MCF 10A (cell line): ENCODE data around the gene FAM111B. TPM values are rescaled to one million over a fixed set of nuclear protein-coding genes. Genes with fewer than 3 reads are reported as not detected.
"Not testable (repeated sequence)": the region's sequence is repeated elsewhere in the genome, so short reads cannot be mapped to it uniquely, and the experiment has no call there.

Source experiments
- BruUV-seq: library from RNA; stranded (reverse); fragments of 400-500 nt; replicated peaks from 2 replicates; lab custom pipeline; 2021; lab: Mats Ljungman, UMichigan
- CTCF ChIA-PET: fragments of 300-600 bp; sonication (Branson Sonifier 250); formaldehyde crosslinking; extraction: SDS; loops from one replicate; lab custom pipeline; 2021; ENCODE audit warnings: antibody characterized with exemption, inconsistent platforms; lab: Yijun Ruan, JAX
- POLR2A ChIA-PET: fragments of 300-600, 350-650 bp; sonication (Branson Sonifier 250); formaldehyde crosslinking; extraction: SDS; loops from one replicate; lab custom pipeline; 2020; ENCODE audit warnings: antibody characterized with exemption, inconsistent platforms; lab: Yijun Ruan, JAX
- DNase-seq: peaks from one replicate; pipeline ENCODE4 v3.0.0-alpha.2; 2018; ENCODE audit not compliant: unreplicated experiment
- H3K27ac Mint-ChIP-seq: one replicate; pipeline ENCODE4 v1.8.0; 2022; ENCODE audit warnings: mild to moderate bottlenecking, low read depth, mixed read lengths; ENCODE audit not compliant: unreplicated experiment
- H3K27me3 Mint-ChIP-seq: one replicate; pipeline ENCODE4 v1.8.0; 2022; ENCODE audit warnings: mixed read lengths; ENCODE audit not compliant: insufficient read depth, unreplicated experiment
- H3K36me3 Mint-ChIP-seq: one replicate; pipeline ENCODE4 v1.8.0; 2022; ENCODE audit warnings: mild to moderate bottlenecking, moderate library complexity, mixed read lengths; ENCODE audit not compliant: insufficient read depth, unreplicated experiment
- H3K4me1 Mint-ChIP-seq: one replicate; pipeline ENCODE4 v1.8.0; 2022; ENCODE audit warnings: mixed read lengths; ENCODE audit not compliant: insufficient read depth, unreplicated experiment
- H3K4me3 Mint-ChIP-seq: one replicate; pipeline ENCODE4 v1.8.0; 2022; ENCODE audit warnings: mild to moderate bottlenecking, moderate library complexity, mixed read lengths; ENCODE audit not compliant: unreplicated experiment
- H3K9me3 Mint-ChIP-seq: one replicate; pipeline ENCODE4 v1.8.0; 2022; ENCODE audit warnings: mixed read lengths; ENCODE audit not compliant: unreplicated experiment
- CTCF ChIP-seq: fragments of 200-600 bp; IDR thresholded peaks from one replicate; pipeline ENCODE4 v1.8.0; 2022; ENCODE audit warnings: antibody characterized with exemption, mild to moderate bottlenecking; ENCODE audit not compliant: unreplicated experiment
- intact Hi-C: fragments of 100-400 bp; cut with micrococcal nuclease; formaldehyde crosslinking; loops from 2 replicates; pipeline ENCODE4 v1.14.1; 2022
- total RNA-seq: library from RNA; stranded (reverse); gene quantifications from 2 replicates; pipeline ENCODE4 v1.2.3, GENCODE V29; 2022

FAM111B gene
- total RNA-seq, 1 experiment from 2014 or later: 1.6 TPM

- no peak for TF ChIP-seq CTCF
- BruUV-seq: no TSS peak
- POLR2A ChIA-PET: no interaction called here
- H3K27me3 Mint-ChIP-seq: peaks cover 34% of the 10 kb centered on the region
- no peak for DNase-seq
- intact Hi-C loops: no loop called here
- H3K4me1 Mint-ChIP-seq: no peaks in the 10 kb centered on the region
- H3K27ac Mint-ChIP-seq: no peak overlapping the region
- CTCF ChIA-PET: interaction anchor here (0.7 to 1.7 kb wide), 4 partner anchors 20 to 80 kb away, joined by 3 to 9 read pairs (median 3); no protein-coding TSS in a partner anchor
- H3K36me3 Mint-ChIP-seq: no peaks in the 10 kb centered on the region
- no peaks in the 10 kb centered on the region for H3K9me3 Mint-ChIP-seq
- H3K4me3 Mint-ChIP-seq: no peak overlapping the region
These were observed 28.6 kb upstream of the FAM111B start for GRCh38 chr11:59078435-59078834.

GRCh38 chr11:59079086-59079485, 28.0 kb upstream of the FAM111B start:
- BruUV-seq: no TSS peak
- Mint-ChIP-seq H3K4me1 (no peaks in the 10 kb centered on the region), H3K27ac (no peak overlapping the region), H3K27me3 (peaks cover 34% of the 10 kb centered on the region), H3K9me3 (no peaks in the 10 kb centered on the region), H3K36me3 (no peaks in the 10 kb centered on the region), H3K4me3 (no peak overlapping the region)
- DNase-seq: no peak
- POLR2A ChIA-PET: no interaction called here
- intact Hi-C loops: no loop called here
- CTCF ChIA-PET: interaction anchor here (0.6 to 1.7 kb wide), 5 partner anchors 9 to 79 kb away, joined by 3 to 9 read pairs (median 3); no protein-coding TSS in a partner anchor
- no peak for TF ChIP-seq CTCF

GRCh38 chr11:59080421-59080820, 26.6 kb upstream of the FAM111B start:
- BruUV-seq, H3K4me3 Mint-ChIP-seq, POLR2A ChIA-PET, intact Hi-C loops, H3K36me3 Mint-ChIP-seq, H3K9me3 Mint-ChIP-seq, H3K27ac Mint-ChIP-seq, DNase-seq, H3K4me1 Mint-ChIP-seq: not testable (repeated sequence)
- peaks cover 25% of the 10 kb centered on the region for H3K27me3 Mint-ChIP-seq
- CTCF ChIA-PET: interaction anchor here (0.6 to 0.7 kb wide), 2 partner anchors 34 to 55 kb away, joined by 3 read pairs; no protein-coding TSS in a partner anchor

- CTCF ChIA-PET: interaction anchor here (0.7 to 1.6 kb wide), 2 partner anchors 11 to 54 kb away, joined by 3 to 4 read pairs; no protein-coding TSS in a partner anchor
- H3K36me3 Mint-ChIP-seq, H3K4me1 Mint-ChIP-seq, H3K27ac Mint-ChIP-seq, POLR2A ChIA-PET, DNase-seq, BruUV-seq, H3K9me3 Mint-ChIP-seq, intact Hi-C loops, H3K4me3 Mint-ChIP-seq: not testable (repeated sequence)
- peaks cover 34% of the 10 kb centered on the region for H3K27me3 Mint-ChIP-seq
These were observed 25.5 kb upstream of the FAM111B start for GRCh38 chr11:59081430-59082020.

GRCh38 chr11:59086007-59086406, 21.0 kb upstream of the FAM111B start, which contains the start of gene GLYATL1B:
TSS of gene GLYATL1B (plus strand) at chr11:59086307. CDS start at chr11:59086307, 0 bp downstream.
- H3K4me3 Mint-ChIP-seq, H3K27ac Mint-ChIP-seq, H3K4me1 Mint-ChIP-seq, POLR2A ChIA-PET, intact Hi-C loops, H3K9me3 Mint-ChIP-seq, BruUV-seq, DNase-seq, H3K36me3 Mint-ChIP-seq: not testable (repeated sequence)
- H3K27me3 Mint-ChIP-seq: peaks cover 74% of the 10 kb centered on the region
- CTCF ChIA-PET: interaction anchor here (0.6 kb wide), 1 partner anchor 28 kb away, joined by 3 read pairs; no protein-coding TSS in a partner anchor
